ENCODE measurements around the gene LILRB1. TPM values are rescaled to one million over a fixed set of nuclear protein-coding genes. Genes with fewer than 3 reads are reported as not detected.

Gene LILRB1
- total RNA-seq, 1 donor: not detected

- no peak for TF ChIP-seq CTCF (IDR thresholded peaks at IDR 0.05; ENCODE audit: extremely low read depth, low read depth, low read length)
- Histone ChIP-seq H4K20me1 (ENCODE audit: insufficient read depth, low read length) (no peaks in the 10 kb centered on the region), H3K36me3 (ENCODE audit: insufficient read depth, low read length) (no peaks in the 10 kb centered on the region), H2AFZ (ENCODE audit: low read length) (no peak overlapping the region), H3K79me2 (ENCODE audit: insufficient read depth, low read length) (no peaks in the 10 kb centered on the region), H3K4me3 (ENCODE audit: insufficient read depth, low read length) (no peak overlapping the region), H3K4me1 (ENCODE audit: insufficient read depth, low read length) (no peaks in the 10 kb centered on the region), H3K9me3 (ENCODE audit: low read depth, low read length) (no peaks in the 10 kb centered on the region), H3K27ac (ENCODE audit: low read depth, low read length) (no peak overlapping the region), H3K27me3 (ENCODE audit: insufficient read depth, low read length) (no peaks in the 10 kb centered on the region), H3K4me2 (ENCODE audit: insufficient read depth, low read length) (no peak overlapping the region)
- DNase-seq (ENCODE audit: insufficient read length, low spot score, missing footprints): no peak
Measured at GRCh38 chr19:54644056-54644455, 13.8 kb downstream of the LILRB1 start.

DNA sequence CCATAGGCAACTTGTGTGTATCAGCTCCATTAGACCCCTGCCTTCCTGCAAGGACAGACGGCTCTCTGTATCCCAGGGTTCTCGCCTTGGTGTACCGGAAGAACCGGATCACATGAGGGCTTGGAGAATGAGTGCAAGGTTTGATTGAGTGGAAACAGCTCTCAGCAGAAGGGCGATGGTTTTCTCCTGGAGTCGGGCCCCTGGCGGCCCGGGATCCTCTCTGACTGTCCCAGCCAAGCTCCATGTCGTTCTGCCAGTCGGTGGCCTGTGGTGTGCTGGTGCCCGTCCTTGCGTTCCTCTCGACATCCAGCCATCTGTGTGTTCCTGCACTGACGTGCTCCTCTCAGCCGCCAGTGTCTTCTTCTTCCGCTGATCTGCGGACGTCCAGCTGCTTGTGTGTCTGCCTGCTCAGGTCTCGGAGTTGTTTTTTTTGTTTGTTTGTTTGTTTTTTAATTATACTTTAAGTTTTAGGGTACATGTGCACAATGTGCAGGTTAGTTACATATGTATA, 16.1 kb downstream of the LILRB1 start:
- DNase-seq (ENCODE audit: insufficient read length, low spot score, missing footprints): no peak
- no peak overlapping the region for H3K4me3 ChIP-seq (ENCODE audit: insufficient read depth, low read length)
- H3K36me3 ChIP-seq (ENCODE audit: insufficient read depth, low read length): no peaks in the 10 kb centered on the region
- H3K79me2 ChIP-seq (ENCODE audit: insufficient read depth, low read length): no peaks in the 10 kb centered on the region
- TF ChIP-seq CTCF (IDR thresholded peaks at IDR 0.05; ENCODE audit: extremely low read depth, low read depth, low read length): no peak
- no peaks in the 10 kb centered on the region for H3K9me3 ChIP-seq (ENCODE audit: low read depth, low read length)
- no peak overlapping the region for H3K27ac ChIP-seq (ENCODE audit: low read depth, low read length)
- no peaks in the 10 kb centered on the region for H3K27me3 ChIP-seq (ENCODE audit: insufficient read depth, low read length)
- no peaks in the 10 kb centered on the region for H4K20me1 ChIP-seq (ENCODE audit: insufficient read depth, low read length)
- H3K4me2 ChIP-seq (ENCODE audit: insufficient read depth, low read length): no peak overlapping the region
- H2AFZ ChIP-seq (ENCODE audit: low read length): no peak overlapping the region
- H3K4me1 ChIP-seq (ENCODE audit: insufficient read depth, low read length): no peaks in the 10 kb centered on the region

- no peaks in the 10 kb centered on the region for H3K4me1 ChIP-seq (ENCODE audit: insufficient read depth, low read length)
- H2AFZ ChIP-seq (ENCODE audit: low read length): no peak overlapping the region
- no peak for TF ChIP-seq CTCF (IDR thresholded peaks at IDR 0.05; ENCODE audit: extremely low read depth, low read depth, low read length)
- H4K20me1 ChIP-seq (ENCODE audit: insufficient read depth, low read length): no peaks in the 10 kb centered on the region
- no peak for DNase-seq (ENCODE audit: insufficient read length, low spot score, missing footprints)
- H3K79me2 ChIP-seq (ENCODE audit: insufficient read depth, low read length): no peaks in the 10 kb centered on the region
- no peak overlapping the region for H3K4me2 ChIP-seq (ENCODE audit: insufficient read depth, low read length)
- H3K9me3 ChIP-seq (ENCODE audit: low read depth, low read length): no peaks in the 10 kb centered on the region
- H3K27me3 ChIP-seq (ENCODE audit: insufficient read depth, low read length): no peaks in the 10 kb centered on the region
- H3K36me3 ChIP-seq (ENCODE audit: insufficient read depth, low read length): no peaks in the 10 kb centered on the region
- no peak overlapping the region for H3K4me3 ChIP-seq (ENCODE audit: insufficient read depth, low read length)
- H3K27ac ChIP-seq (ENCODE audit: low read depth, low read length): no peak overlapping the region
Measured at GRCh38 chr19:54648129-54648528, 17.8 kb downstream of the LILRB1 start.

GRCh38 chr19:54650108-54650655, 19.9 kb downstream of the LILRB1 start:
- Histone ChIP-seq H3K4me1 (ENCODE audit: insufficient read depth, low read length) (no peaks in the 10 kb centered on the region), H3K4me3 (ENCODE audit: insufficient read depth, low read length) (no peak overlapping the region), H3K27ac (ENCODE audit: low read depth, low read length) (no peak overlapping the region), H2AFZ (ENCODE audit: low read length) (no peak overlapping the region), H3K36me3 (ENCODE audit: insufficient read depth, low read length) (no peaks in the 10 kb centered on the region), H3K27me3 (ENCODE audit: insufficient read depth, low read length) (no peaks in the 10 kb centered on the region), H4K20me1 (ENCODE audit: insufficient read depth, low read length) (no peaks in the 10 kb centered on the region), H3K9me3 (ENCODE audit: low read depth, low read length) (no peaks in the 10 kb centered on the region), H3K79me2 (ENCODE audit: insufficient read depth, low read length) (no peaks in the 10 kb centered on the region), H3K4me2 (ENCODE audit: insufficient read depth, low read length) (no peak overlapping the region)
- no peak for DNase-seq (ENCODE audit: insufficient read length, low spot score, missing footprints)
- TF ChIP-seq CTCF (IDR thresholded peaks at IDR 0.05; ENCODE audit: extremely low read depth, low read depth, low read length): no peak
